ENCODE measurements around the gene PLEKHA4.
"Not testable (repeated sequence)": the region's sequence is repeated elsewhere in the genome, so short reads cannot be mapped to it uniquely, and the experiment has no call there.

DNA sequence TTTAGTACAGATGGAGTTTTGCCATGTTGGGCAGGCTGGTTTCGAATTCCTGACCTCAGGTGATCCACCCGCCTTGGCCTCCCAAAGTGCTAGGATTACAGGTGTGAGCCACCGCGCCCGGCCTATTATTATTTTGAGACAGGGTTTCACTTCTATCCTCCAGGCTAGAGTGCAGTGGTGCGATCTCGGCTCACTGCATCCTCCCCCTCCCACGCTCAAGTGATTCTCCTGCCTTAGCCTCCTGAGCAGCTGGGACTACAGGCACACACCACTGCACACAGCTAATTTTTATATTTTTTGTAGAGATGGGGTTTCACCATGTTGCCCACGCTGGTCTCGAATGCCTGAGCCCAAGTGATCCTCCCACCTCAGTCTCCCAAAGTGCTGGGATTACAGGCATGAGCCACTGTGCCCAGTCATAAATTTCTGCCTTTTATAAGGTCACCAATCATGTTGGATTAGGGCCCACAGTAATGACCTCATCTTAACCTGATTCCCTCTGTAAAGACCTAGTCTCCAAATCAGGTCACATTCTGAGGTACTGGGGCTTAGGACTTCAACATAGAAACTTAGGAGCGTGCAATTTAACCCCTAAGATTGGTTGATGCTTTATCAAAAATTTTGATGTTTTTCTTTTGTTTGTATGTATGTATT, 41.1 kb upstream of the PLEKHA4 start:
- TF ChIP-seq, protein P1, sequence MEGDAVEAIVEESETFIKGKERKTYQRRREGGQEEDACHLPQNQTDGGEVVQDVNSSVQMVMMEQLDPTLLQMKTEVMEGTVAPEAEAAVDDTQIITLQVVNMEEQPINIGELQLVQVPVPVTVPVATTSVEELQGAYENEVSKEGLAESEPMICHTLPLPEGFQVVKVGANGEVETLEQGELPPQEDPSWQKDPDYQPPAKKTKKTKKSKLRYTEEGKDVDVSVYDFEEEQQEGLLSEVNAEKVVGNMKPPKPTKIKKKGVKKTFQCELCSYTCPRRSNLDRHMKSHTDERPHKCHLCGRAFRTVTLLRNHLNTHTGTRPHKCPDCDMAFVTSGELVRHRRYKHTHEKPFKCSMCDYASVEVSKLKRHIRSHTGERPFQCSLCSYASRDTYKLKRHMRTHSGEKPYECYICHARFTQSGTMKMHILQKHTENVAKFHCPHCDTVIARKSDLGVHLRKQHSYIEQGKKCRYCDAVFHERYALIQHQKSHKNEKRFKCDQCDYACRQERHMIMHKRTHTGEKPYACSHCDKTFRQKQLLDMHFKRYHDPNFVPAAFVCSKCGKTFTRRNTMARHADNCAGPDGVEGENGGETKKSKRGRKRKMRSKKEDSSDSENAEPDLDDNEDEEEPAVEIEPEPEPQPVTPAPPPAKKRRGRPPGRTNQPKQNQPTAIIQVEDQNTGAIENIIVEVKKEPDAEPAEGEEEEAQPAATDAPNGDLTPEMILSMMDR (IDR thresholded peaks at IDR 0.05): not testable (repeated sequence)
- TF ChIP-seq EP300 (IDR thresholded peaks at IDR 0.05): not testable (repeated sequence)

Measured in ovary (tissue), 3 donors.